ENCODE data around the gene ATRNL1. TPM values are rescaled to one million over a fixed set of nuclear protein-coding genes. Genes with fewer than 3 reads are reported as not detected.

Gene ATRNL1
- total RNA-seq, 1 experiment from 2014 or later, result 1.3 TPM

GRCh38 chr10:115659616-115660015, 566.5 kb downstream of the ATRNL1 start:
- no peaks in the 10 kb centered on the region for H3K4me1 ChIP-seq (ENCODE audit: control insufficient read depth in 1 of 2, insufficient read depth in 2 of 2, low read length in 2 of 2)

More at GRCh38 chr10:115659616-115660015, 566.5 kb downstream of the ATRNL1 start:
- 0 out of 2 replicates have a peak, but pooled peaks cover 5% of the 10 kb centered on the region for H3K27me3 ChIP-seq (ENCODE audit: insufficient read depth, low read length)
- BruUV-seq (replicated peaks), result no TSS peak
- no peaks in the 10 kb centered on the region for H3K9me3 ChIP-seq (ENCODE audit: control insufficient read depth in 1 of 2, insufficient read depth in 1 of 2, low read depth in 1 of 2, low read length in 2 of 2)
- H3K79me2 ChIP-seq (ENCODE audit: insufficient read depth, low read length), result no peaks in the 10 kb centered on the region
- H3K27ac ChIP-seq (ENCODE audit: low read depth, low read length), result no peak overlapping the region
- H2AFZ ChIP-seq (ENCODE audit: low read depth, low read length, poor library complexity, severe bottlenecking), result no peak overlapping the region
- no peaks in the 10 kb centered on the region for H3K36me3 ChIP-seq (ENCODE audit: control insufficient read depth in 1 of 2, insufficient read depth in 2 of 2, low read length in 2 of 2)
- CTCF ChIA-PET, result no interaction called here
- no peak overlapping the region for H3K9ac ChIP-seq (ENCODE audit: low read length)
- H3K4me2 ChIP-seq (ENCODE audit: low read length), result no peak overlapping the region
- RAD21 ChIA-PET (ENCODE audit: low non-redundant PET in 1 of 2, low total read pairs in 2 of 2, uncharacterized antibody in 2 of 2, unreplicated experiment in 2 of 2), result no interaction called here
- DNase-seq (ENCODE audit: low read depth, low spot score) (no peak), ATAC-seq (no peak)
- no peaks in the 10 kb centered on the region for H4K20me1 ChIP-seq (ENCODE audit: insufficient read depth)
- H3K9me2 ChIP-seq (ENCODE audit: insufficient read depth), result no peaks in the 10 kb centered on the region
- H3K4me3 ChIP-seq (replicated peaks in 1 of 2; ENCODE audit: low read depth in 1 of 2, low read length in 2 of 2), result no peak overlapping the region
- intact Hi-C loops (cut with micrococcal nuclease), result no loop called here
- POLR2A ChIA-PET, result no interaction called here
- TF ChIP-seq, protein P1, sequence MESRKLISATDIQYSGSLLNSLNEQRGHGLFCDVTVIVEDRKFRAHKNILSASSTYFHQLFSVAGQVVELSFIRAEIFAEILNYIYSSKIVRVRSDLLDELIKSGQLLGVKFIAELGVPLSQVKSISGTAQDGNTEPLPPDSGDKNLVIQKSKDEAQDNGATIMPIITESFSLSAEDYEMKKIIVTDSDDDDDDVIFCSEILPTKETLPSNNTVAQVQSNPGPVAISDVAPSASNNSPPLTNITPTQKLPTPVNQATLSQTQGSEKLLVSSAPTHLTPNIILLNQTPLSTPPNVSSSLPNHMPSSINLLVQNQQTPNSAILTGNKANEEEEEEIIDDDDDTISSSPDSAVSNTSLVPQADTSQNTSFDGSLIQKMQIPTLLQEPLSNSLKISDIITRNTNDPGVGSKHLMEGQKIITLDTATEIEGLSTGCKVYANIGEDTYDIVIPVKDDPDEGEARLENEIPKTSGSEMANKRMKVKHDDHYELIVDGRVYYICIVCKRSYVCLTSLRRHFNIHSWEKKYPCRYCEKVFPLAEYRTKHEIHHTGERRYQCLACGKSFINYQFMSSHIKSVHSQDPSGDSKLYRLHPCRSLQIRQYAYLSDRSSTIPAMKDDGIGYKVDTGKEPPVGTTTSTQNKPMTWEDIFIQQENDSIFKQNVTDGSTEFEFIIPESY (IDR thresholded peaks at IDR 0.05; ENCODE audit: extremely low read depth, insufficient replicate concordance, low read length), result no peak
- TF ChIP-seq POLR2A (IDR thresholded peaks at IDR 0.05; ENCODE audit: borderline replicate concordance, extremely low read depth, insufficient read depth, insufficient read length), result no peak
- TF ChIP-seq ZFX (IDR thresholded peaks at IDR 0.05), result no peak
- TF ChIP-seq REST (IDR thresholded peaks at IDR 0.05; ENCODE audit: low read depth), result no peak
- no peak for TF ChIP-seq ELF1 (IDR thresholded peaks at IDR 0.05; ENCODE audit: borderline replicate concordance, low read depth)
- TF ChIP-seq, protein P2, sequence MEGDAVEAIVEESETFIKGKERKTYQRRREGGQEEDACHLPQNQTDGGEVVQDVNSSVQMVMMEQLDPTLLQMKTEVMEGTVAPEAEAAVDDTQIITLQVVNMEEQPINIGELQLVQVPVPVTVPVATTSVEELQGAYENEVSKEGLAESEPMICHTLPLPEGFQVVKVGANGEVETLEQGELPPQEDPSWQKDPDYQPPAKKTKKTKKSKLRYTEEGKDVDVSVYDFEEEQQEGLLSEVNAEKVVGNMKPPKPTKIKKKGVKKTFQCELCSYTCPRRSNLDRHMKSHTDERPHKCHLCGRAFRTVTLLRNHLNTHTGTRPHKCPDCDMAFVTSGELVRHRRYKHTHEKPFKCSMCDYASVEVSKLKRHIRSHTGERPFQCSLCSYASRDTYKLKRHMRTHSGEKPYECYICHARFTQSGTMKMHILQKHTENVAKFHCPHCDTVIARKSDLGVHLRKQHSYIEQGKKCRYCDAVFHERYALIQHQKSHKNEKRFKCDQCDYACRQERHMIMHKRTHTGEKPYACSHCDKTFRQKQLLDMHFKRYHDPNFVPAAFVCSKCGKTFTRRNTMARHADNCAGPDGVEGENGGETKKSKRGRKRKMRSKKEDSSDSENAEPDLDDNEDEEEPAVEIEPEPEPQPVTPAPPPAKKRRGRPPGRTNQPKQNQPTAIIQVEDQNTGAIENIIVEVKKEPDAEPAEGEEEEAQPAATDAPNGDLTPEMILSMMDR (IDR thresholded peaks at IDR 0.05 in 2 of 3, conservative IDR thresholded peaks at IDR 0.05 in 1 of 3; ENCODE audit: borderline replicate concordance in 1 of 3, insufficient read depth in 1 of 3, low read depth in 2 of 3, low read length in 2 of 3), result no peak
- TF ChIP-seq YY1 (IDR thresholded peaks at IDR 0.05; ENCODE audit: extremely low read depth, insufficient replicate concordance, low read depth, low read length), result no peak
- no peak for TF ChIP-seq RAD21 (IDR thresholded peaks at IDR 0.05; ENCODE audit: low read depth)
- TF ChIP-seq EGR1 (IDR thresholded peaks at IDR 0.05; ENCODE audit: low read depth), result no peak
- no peak for TF ChIP-seq FOSL1 (IDR thresholded peaks at IDR 0.05; ENCODE audit: low read depth)
